GM18867 (cell line): ENCODE results near the gene VSIR.

ENCODE experiments used
- ATAC-seq: cut with Tn5 transposase; IDR thresholded peaks from one replicate; pipeline ENCODE4 v1.9.1; 2021; ENCODE audit warnings: mild to moderate bottlenecking, moderate library complexity; ENCODE audit not compliant: unreplicated experiment

The VSIR gene

DNA sequence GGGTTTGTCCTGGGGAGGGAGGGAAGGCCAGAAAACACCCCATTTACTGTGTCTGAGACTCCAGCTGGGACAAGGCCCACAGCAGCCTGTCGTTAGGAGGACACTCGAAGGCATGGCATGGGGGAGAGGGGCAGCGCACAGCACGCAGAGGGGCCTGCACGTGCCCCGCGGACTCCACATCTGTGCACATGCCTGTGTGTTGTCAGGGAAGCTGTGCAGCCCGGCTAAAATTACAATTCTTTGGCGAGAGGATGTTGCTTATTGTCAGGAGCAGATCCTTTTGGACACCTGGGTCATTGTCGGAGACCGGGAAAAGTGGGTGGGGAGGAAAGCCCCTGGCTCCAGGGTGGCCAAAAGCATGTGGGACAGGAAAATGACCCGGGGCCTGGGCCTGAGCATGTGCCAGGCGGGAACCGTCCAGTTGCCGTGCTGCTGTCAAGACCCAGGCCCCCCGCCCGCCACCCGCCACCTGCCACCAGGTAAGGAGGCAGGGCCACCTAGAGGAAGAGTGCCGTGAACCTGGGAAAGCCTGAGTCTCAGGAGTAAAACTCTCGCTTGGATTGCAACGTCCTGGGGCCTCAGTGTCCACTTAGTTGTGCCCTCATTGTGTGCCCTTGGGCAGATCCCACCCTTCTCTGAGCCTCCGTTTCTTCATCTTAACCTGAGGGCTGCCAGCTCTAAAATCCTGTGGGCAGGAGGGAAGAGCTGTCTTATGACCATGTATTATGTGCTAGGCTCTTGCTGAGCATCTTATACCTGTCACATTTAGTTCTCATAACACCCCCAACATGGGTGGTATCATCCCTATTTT is 7.2 kb downstream of the VSIR start:
- no peak for ATAC-seq

DNA sequence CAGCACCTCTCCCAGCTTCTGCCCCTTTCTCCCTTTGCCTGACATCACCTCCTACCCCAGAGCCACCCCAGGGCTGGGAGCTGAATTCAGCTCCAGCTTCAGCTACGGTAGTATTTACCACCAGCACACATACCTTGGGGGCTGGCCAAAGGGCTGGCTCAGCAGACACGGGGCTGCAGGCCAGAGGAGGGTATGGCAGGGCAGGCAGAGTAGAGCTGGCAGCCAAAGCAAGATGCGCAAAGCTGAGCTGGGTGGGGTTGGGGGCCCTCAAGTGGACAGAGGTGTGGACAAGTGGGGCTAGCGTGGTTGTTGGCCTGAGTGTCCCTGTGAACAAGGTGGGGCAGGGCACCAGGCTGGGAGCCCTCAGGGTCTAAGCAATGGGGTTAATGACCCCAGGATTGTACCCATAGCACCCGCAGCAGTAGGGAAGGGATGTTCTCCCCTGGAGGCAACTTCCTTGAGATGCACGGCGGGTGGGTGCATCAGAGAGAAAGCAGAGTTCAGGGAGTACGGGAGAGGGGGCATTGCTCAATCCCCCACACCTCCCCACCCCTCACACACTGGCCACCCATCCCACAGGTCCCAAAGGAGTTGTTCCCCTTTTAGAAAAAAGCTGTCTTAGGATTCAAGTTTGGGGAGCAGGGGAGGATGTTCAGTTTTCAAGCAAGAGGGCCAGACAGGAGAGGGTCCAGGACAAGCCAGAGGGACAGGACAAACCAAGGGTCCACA is 8.0 kb downstream of the VSIR start:
- ATAC-seq, result no peak

DNA sequence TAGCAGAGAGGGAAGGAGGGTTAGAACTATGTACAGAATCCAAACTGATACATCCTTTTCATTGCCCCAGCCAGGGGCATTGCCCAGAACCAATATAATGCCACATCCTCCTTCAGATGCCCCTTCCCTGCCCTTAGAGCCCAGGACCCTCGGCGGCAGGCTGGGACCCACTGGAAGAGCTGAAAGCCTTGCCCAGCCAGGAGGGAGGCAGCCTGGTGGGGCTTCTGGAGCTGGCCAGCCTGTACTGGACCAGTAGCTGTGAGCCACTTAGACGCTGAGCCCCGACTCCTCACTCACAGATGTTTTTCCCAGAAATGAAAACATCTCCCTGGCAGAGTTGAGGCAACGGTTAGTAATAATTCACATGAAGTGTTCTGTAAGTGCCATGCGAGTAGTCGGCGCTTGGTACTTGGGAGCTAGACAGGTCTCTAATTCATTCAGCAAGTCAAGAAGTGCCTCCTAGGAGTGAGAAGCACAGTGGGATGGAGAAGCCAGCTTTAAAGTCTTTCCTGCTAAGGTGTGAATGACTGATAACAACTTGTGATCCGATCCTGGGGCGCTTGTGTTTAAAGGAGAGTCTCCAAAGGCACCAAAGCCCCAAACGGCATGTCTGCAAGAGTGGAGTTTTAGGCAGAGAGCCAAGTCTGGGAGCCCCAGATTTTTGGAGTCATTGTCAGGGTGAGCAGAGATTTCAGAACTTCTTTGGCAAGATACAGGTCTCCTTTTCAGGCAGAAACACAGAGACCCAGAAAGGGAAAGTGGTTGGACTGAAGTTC is 9.8 kb downstream of the VSIR start:
- ATAC-seq, result no peak

DNA sequence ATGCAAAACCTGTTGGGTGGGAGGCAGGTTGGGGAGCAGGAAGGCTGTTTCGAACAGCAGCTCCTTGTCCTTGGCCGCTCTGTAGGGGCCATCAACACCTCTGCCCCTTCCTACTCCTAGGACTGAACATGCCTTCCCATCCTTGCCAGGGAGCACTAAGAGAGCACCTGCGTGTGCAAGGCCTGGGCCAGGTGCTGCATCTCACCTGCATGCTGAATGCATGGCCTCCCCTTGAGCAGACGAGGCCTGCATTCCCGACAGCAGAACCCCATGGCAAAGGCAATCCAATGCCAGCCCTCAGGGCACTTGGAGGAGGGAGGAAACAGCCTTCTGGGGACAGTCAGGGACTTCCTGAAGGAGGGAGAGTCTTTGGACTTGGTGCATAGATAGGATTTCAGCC is 11.0 kb downstream of the VSIR start:
- no peak for ATAC-seq

DNA sequence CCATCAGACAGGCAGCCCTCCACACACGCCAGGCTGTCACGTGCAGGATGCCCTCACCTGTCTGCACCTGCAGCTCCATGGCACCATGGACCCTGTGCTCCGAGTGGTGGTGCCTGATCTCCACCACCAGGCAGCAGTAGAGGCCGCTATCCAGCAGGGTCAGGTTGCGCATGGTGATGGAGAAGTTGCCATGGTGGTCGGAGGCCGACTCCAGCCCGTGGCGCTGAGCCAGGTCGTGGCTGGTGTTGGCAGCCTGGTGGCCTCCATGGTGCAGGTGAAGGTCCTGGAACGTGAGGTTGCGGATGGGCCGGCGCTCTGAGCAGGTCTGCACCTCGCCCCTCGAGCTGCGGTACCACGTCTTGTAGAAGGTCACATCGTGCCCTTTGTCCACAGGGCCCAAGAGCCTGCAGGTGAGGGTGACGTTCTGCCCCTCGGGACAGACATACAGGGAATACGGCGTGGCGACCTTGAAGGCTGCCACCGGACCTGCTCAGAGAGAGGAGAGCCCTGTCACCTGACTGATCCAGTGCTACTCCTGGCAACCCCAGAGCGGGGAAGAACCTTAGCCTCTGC is 11.7 kb downstream of the VSIR start:
- no peak for ATAC-seq

DNA sequence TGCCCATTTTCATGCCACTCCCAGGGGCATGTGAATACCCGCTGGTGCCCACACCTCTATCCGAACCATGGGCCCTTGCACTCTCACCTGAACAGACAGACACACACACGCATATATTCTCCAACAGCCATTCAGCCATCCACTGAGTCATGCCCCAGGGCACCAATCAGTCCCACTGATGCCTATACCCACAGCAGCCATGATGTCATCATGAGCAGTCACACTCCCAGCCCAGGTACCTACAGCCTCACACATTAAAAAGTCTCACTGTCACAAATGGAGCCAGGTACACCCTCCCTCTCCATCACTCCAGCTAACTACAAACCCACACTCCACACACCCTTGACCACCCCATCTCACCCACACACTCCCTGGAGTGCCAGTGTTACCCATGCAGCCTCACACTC is 12.2 kb downstream of the VSIR start:
- no peak for ATAC-seq

DNA sequence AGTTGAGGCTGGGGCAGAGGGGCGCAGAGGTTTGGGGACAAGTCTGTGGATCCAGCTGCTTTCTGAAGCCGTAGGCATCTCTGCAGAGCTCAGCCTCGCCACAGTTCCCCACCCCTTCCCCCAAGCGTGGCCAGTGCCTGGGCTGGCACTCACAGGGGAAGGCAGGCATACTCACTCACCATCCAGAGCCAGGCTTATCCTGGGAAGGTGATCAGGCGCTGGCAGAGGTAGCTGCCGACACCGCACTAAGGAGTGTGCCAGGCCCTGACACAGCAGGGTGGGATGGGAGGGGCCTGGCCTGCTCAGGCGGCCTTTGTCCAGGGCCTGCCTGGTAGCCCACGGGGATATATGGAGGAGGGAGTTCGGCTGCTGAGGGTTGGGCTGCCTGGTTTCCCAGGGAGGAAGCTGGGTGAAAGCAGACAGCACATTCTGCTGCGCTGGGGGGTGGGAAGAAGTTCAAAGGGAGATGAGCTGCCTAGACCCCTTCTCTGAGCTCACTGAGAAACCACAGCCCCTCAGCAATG is 15.9 kb downstream of the VSIR start:
- no peak for ATAC-seq

DNA sequence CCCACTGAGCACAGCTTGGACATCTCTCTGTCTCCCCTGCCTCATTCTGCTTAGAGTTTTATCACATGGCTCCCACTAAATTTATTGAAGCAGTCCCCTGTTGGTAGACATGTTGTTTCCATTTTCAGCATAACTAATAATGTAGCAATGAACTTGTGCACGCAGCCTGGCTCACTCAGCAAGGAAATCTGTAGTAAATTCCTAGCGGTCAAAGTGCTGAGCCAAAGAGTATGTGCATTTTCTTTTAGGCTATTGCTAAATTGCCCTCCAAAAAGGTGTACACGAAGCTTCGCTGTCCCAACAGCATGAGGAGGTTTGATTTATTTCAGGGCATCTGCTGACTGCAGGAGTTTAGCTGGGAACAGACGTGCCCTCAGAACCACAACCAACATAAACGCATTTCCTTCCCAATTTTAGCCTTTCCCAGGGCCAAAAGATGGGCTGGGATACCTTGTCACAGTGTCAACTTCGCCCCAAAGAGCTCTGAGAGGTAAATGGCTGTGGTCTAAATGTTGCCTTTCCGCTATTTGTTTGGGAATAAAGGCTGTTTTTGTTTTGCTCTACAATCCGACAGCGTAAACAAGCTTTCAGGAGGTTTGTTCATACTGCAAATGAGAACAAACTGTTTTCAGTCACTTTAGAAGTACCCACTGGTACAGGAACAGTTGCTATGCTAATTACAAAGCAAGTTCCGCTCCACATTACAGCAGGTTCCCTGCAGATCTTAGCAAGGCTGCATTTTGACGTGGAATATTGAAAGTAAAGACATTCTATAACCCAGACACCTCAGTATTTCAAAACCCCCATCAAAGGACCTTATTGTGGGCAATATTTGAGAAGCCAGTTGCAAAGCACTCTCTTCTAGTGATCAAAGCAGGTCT is 16.8 kb downstream of the VSIR start:
- no peak for ATAC-seq

DNA sequence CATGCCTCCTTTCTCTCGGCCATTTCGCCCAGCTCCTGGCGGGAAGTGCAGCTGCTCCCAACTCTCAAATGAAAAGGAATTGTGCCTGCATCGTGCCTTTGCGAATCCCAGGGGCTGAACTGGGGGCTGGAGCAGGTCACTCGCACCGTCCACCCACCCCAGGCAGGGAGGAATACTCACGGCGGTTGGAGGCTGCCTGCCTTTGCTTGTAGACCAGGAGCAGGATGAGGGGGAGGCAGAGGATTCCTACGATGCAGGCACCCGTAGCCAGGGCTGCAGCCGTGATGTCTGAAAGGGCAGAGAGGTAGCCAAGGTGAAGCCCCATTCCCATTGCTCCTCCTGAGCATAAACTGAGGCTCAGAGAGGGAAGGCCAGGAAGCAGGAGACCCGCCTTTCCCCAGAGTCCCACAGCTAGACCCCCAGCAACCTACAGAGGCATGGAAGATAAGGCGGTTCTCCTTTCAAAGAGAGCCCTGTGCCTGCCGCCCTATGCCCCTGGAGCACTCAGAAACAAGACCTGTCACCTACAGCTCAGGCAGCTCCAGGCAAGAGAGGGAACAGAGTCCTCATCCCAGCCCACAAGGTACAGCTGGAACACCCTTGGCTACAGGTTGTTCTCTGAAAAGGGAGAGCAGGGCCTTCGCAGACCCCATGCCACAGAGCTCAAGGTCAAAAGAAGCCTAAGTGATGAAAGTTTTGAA is 18.0 kb downstream of the VSIR start:
- ATAC-seq, result no peak

DNA sequence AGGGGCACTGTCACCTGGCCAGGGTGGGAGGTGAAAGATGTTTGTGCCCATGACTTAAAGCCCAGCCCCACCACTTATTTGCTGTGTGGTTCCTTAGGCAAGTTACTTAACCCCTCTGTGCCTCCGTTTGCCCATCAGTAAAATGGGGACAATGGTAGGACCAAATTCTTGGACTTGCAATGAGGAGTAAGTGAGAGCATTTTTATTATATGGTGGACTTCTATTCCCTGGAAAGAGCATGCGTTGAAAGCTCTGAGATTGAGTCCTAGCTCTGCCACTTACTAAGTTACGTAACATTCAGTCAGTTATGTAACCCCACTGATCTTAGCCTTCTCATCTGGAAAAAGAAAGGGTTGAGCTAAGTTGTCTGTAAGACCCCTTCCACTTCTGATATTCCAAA is 18.8 kb downstream of the VSIR start:
- no peak for ATAC-seq

DNA sequence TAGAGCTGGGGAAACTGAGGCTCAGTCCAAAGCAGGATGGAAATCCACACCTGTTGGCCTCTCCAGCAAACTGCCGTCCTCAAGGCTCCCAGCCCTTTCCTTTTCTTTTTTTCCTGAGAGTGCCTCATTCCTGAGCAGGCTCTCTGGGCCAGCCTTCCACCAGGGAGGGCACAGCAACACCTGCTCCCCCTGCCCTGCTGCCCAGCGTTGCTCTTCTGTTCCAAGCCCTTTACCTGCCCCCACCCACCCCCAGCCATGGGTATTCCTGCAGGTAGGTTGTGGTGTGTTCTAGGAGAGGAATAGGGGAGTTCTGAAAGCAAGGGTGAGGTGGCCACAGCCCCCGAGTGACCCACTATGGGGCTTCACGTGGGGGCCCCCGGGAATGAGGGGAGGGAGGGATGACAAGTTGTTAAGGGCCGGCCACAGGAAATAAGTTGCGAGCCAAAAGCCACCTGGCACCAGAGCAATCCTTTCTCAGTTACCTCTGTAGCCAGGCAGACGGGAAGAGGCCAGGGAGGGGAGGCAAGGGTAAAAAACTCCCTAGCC is 19.3 kb downstream of the VSIR start:
- no peak for ATAC-seq

DNA sequence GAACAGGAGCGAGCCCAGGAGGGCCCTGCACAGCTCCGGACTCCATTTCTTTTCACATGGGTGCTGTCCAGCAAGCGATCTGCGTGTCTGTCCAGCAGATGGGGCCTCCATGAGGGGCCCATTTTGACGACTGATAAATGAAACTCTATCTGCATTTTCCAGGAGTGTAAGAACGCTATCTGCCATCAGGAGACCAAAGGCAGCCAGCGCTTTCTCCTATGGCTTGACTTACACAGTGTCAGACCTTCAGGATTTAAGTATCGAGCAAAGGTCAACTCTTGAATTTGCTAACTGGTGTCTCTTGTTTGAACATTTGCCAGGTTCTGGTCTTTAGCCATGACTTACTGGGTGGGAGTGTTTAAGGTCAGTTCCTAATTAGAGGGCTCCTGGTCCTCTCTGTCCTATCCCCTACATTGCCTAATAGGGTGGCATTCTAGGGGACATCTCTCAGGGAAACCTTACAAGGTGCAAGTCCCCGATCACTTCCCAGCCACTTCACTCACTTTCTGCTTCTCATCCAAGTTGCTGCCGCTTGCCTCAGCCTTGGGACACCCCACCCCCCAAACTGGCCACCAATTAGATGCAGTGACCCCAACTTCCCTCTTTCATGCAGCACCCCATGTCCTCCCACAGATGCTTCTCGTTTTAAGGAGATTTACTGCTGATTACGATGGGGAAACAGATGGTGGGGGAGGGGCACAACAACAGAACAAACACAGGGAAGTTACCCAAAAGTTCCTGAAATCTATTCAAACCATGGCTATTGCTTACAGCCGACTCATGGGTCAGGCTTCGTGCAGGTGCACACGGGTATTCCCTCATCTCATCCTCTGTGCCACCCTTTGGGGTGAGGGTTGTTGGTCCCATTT is 20.0 kb downstream of the VSIR start:
- ATAC-seq, result no peak

DNA sequence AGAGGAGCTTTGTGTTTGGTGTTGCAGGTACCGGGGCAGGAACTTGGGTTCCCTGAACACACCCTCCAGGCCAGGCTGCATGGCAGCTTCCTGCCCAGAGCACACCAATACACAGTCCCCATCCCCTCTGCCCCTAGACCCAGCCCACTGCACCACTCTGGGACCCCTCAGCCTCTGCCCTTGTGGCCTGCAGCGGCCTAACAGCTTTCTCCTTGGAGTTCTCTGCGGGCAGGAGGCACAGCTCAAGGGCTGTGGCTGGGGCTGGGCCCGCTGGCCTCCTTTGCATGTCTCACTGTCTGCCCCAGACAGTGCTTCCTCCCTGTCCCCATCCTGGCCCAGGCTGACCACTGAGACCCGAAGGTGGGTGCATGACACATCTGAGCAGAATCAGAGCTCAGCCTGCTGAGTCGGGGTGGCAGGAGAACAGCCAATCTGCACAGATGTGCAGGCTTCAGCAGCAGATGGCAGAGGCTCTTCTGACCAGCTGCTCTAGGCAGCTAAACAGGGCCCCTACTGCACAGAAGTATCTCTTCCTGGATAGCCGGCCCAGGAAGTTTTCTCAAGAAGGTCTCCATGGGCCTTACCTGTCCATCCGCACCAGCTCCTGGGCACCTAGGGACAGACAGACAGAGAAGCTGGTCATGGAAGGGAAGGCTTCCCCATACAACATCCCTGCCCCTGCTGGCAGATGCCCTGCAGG is 20.8 kb downstream of the VSIR start:
- no peak for ATAC-seq

DNA sequence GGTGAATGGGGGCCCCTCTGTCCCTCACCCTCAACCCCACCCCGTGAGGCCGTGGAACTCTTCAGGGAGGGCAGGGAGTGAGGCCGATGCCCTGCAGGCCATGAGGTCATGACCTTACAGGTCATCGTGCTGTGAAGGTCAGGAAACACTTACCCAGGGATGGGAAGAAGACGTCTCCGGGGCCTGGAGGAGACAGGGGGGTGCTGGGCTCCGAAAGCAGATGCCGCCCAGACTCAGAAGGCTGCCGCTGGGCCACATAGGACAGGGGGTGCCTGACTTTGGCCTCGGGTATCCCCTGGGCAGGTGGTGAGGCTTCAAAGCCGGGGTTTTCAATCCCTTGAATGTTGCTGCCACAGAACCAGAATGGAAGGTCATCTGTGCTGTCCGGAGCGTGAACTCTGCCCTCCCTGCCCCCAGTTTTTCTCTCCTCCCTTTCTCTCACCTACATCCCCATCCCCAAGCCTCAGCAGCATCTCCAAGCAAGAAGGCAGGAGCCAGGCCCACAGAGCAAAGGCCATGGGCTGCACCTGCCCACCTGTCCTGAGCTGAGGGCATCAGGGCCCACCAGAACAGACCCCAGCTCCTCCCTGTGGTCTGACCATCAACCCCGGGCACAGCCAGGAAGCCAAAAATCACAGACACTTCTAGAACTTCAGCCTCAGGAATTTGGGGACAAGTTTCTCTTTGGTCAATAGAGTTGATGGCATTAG is 21.6 kb downstream of the VSIR start:
- ATAC-seq, result no peak

DNA sequence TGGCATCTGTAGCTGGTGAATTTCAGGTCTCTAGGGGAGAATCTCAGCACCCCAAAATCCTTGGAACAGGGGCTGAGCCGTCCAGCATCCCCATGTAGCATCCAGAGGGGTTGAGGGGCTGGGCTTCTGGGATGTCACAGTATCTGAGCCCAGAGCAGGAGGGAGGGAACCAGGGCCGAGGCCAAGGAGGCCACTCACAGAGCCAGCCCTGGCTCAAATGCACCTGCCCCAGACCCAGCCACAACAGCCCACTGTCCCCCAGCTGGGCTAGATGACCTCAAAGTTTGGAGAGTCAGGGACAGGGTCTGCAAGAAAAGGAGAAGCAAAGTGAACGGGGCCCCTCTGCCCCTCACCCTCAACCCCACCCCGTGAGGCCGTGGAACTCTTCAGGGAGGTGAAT is 22.3 kb downstream of the VSIR start:
- no peak for ATAC-seq

DNA sequence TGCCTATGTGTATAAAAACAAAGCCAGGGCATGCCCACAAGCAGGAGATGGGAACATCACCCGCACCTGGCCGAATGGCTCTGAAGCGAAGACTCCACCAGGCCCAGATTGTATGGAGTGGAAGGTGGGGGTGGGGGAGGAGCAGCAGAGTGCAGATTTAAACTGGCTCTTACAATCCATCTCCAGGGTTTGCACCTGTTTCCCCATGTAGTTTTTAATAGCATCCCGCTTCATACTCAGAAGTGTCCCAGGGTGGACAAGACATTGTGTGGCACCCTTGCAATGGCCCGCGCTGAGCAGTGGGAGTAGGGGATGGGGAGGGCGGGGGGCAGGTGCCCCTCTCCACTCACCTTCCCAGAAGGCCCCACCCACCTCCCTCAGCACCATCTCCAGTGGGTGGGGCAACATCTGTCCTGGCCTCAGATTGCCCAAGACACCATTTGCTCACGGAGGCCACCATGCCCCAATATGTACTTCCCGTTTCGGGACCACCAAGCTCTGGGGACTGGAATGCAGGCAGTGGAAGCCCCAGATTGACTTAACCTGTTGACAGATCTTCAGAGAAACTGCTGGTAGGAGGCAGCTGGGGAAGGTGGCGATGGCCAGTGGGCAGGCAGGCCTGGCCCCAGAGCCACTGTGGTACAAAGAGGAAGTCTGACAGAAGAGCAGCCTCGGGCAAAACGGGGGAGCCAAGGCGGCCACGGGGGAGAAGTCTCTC is 23.0 kb downstream of the VSIR start:
- no peak for ATAC-seq
